Measurements from ENCODE around the gene SDCCAG8. TPM values are rescaled to one million over a fixed set of nuclear protein-coding genes. Genes with fewer than 3 reads are reported as not detected.

Gene SDCCAG8
- total RNA-seq, 1 donor from 2014 or later: 24.5 TPM

- H4K20me1 ChIP-seq (ENCODE audit: insufficient read depth, low read length): no peaks in the 10 kb centered on the region
- Mint-ChIP-seq H3K36me3 (ENCODE audit: low read depth, unreplicated experiment) (peaks cover 3% of the 10 kb centered on the region), H3K9me3 (ENCODE audit: unreplicated experiment) (no peaks in the 10 kb centered on the region), H3K4me1 (ENCODE audit: low read depth, unreplicated experiment) (no peaks in the 10 kb centered on the region), H3K27ac (ENCODE audit: unreplicated experiment) (no peak overlapping the region), H3K4me3 (ENCODE audit: unreplicated experiment) (no peak overlapping the region), H3K27me3 (ENCODE audit: low read depth, unreplicated experiment) (no peaks in the 10 kb centered on the region)
- FAIRE-seq (no peak), DNase-seq (ENCODE audit: low read depth) (no peak)
- no peak overlapping the region for H3K27ac ChIP-seq (ENCODE audit: low read depth, low read length)
- no peak overlapping the region for H3K9ac ChIP-seq (ENCODE audit: low read length)
- no peaks in the 10 kb centered on the region for H3K36me3 ChIP-seq (ENCODE audit: insufficient read depth, low read length)
- H3K4me3 ChIP-seq (ENCODE audit: insufficient read depth, low read depth, low read length): no peak overlapping the region
- H2AFZ ChIP-seq (ENCODE audit: low read depth, low read length): no peak overlapping the region
- no peaks in the 10 kb centered on the region for H3K4me1 ChIP-seq (ENCODE audit: insufficient read depth, low read length)
- TF ChIP-seq CTCF (IDR thresholded peaks at IDR 0.05; ENCODE audit: insufficient read depth, low read depth, low read length): no peak
- no peak for TF ChIP-seq EZH2 (IDR thresholded peaks at IDR 0.05; ENCODE audit: insufficient read depth, low read length)
- no peaks in the 10 kb centered on the region for H3K27me3 ChIP-seq (ENCODE audit: insufficient read depth, low read length)
- H3K4me2 ChIP-seq (ENCODE audit: low read length): no peak overlapping the region
- no peaks in the 10 kb centered on the region for H3K9me3 ChIP-seq (ENCODE audit: insufficient read depth, low read depth, low read length)
- H3K79me2 ChIP-seq (ENCODE audit: insufficient read depth, low read length): no peaks in the 10 kb centered on the region
These were observed 140.6 kb downstream of the SDCCAG8 start for GRCh38 chr1:243396424-243396823.

DNA sequence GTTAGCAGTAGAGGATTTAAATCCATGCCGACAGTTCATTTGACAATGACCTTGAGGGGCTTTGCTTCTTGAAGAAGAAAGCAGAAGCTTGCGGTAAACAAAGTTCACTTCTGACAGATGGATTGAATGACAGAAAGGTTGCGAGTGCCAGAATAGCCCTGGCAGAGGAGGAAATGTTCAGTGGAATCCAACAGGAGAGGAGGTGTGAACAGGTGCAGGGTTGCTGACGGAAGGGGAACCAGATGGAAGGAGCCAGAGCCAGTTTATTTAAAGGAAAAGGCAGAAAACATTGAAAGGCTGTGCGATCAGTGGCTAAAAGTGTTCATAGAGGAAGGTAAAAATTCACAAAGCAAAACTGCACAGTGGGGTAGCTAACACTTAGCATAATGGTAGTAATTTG lies 141.0 kb downstream of the SDCCAG8 start:
- peaks cover 3% of the 10 kb centered on the region for H3K36me3 Mint-ChIP-seq (ENCODE audit: low read depth, unreplicated experiment)
- no peaks in the 10 kb centered on the region for H3K4me1 ChIP-seq (ENCODE audit: insufficient read depth, low read length)
- H3K4me3 Mint-ChIP-seq (ENCODE audit: unreplicated experiment): no peak overlapping the region
- FAIRE-seq (no peak), DNase-seq (ENCODE audit: low read depth) (no peak)
- no peaks in the 10 kb centered on the region for H3K36me3 ChIP-seq (ENCODE audit: insufficient read depth, low read length)
- no peak overlapping the region for H3K4me3 ChIP-seq (ENCODE audit: insufficient read depth, low read depth, low read length)
- H3K4me1 Mint-ChIP-seq (ENCODE audit: low read depth, unreplicated experiment): no peaks in the 10 kb centered on the region
- no peak overlapping the region for H3K4me2 ChIP-seq (ENCODE audit: low read length)
- no peaks in the 10 kb centered on the region for H3K9me3 ChIP-seq (ENCODE audit: insufficient read depth, low read depth, low read length)
- no peak overlapping the region for H3K27ac Mint-ChIP-seq (ENCODE audit: unreplicated experiment)
- H3K27me3 ChIP-seq (ENCODE audit: insufficient read depth, low read length): no peaks in the 10 kb centered on the region
- no peak for TF ChIP-seq EZH2 (IDR thresholded peaks at IDR 0.05; ENCODE audit: insufficient read depth, low read length)
- TF ChIP-seq CTCF (IDR thresholded peaks at IDR 0.05; ENCODE audit: insufficient read depth, low read depth, low read length): no peak
- no peaks in the 10 kb centered on the region for H4K20me1 ChIP-seq (ENCODE audit: insufficient read depth, low read length)
- no peak overlapping the region for H3K27ac ChIP-seq (ENCODE audit: low read depth, low read length)
- no peaks in the 10 kb centered on the region for H3K9me3 Mint-ChIP-seq (ENCODE audit: unreplicated experiment)
- no peaks in the 10 kb centered on the region for H3K27me3 Mint-ChIP-seq (ENCODE audit: low read depth, unreplicated experiment)
- H3K9ac ChIP-seq (ENCODE audit: low read length): no peak overlapping the region
- H2AFZ ChIP-seq (ENCODE audit: low read depth, low read length): no peak overlapping the region
- H3K79me2 ChIP-seq (ENCODE audit: insufficient read depth, low read length): no peaks in the 10 kb centered on the region

GRCh38 chr1:243397613-243398321 lies 141.9 kb downstream of the SDCCAG8 start:
- no peaks in the 10 kb centered on the region for H3K27me3 ChIP-seq (ENCODE audit: insufficient read depth, low read length)

More at GRCh38 chr1:243397613-243398321, 141.9 kb downstream of the SDCCAG8 start:
- Histone ChIP-seq H3K4me2 (ENCODE audit: low read length) (no peak overlapping the region), H3K79me2 (ENCODE audit: insufficient read depth, low read length) (no peaks in the 10 kb centered on the region), H3K27ac (ENCODE audit: low read depth, low read length) (no peak overlapping the region), H3K4me1 (ENCODE audit: insufficient read depth, low read length) (no peaks in the 10 kb centered on the region), H3K9me3 (ENCODE audit: insufficient read depth, low read depth, low read length) (no peaks in the 10 kb centered on the region), H3K36me3 (ENCODE audit: insufficient read depth, low read length) (no peaks in the 10 kb centered on the region), H2AFZ (ENCODE audit: low read depth, low read length) (no peak overlapping the region), H3K9ac (ENCODE audit: low read length) (no peak overlapping the region), H4K20me1 (ENCODE audit: insufficient read depth, low read length) (no peaks in the 10 kb centered on the region), H3K4me3 (ENCODE audit: insufficient read depth, low read depth, low read length) (no peak overlapping the region)
- Mint-ChIP-seq H3K36me3 (ENCODE audit: low read depth, unreplicated experiment) (peaks cover 3% of the 10 kb centered on the region), H3K4me1 (ENCODE audit: low read depth, unreplicated experiment) (no peaks in the 10 kb centered on the region), H3K27ac (ENCODE audit: unreplicated experiment) (no peak overlapping the region), H3K9me3 (ENCODE audit: unreplicated experiment) (no peaks in the 10 kb centered on the region), H3K27me3 (ENCODE audit: low read depth, unreplicated experiment) (no peaks in the 10 kb centered on the region), H3K4me3 (ENCODE audit: unreplicated experiment) (no peak overlapping the region)
- no peak for TF ChIP-seq CTCF (IDR thresholded peaks at IDR 0.05; ENCODE audit: insufficient read depth, low read depth, low read length)
- TF ChIP-seq EZH2 (IDR thresholded peaks at IDR 0.05; ENCODE audit: insufficient read depth, low read length): no peak
- FAIRE-seq (no peak), DNase-seq (ENCODE audit: low read depth) (no peak)

Data from astrocyte (in vitro differentiated cells and primary cell).